ENCODE data around the gene CSF2. TPM values are rescaled to one million over a fixed set of nuclear protein-coding genes. Genes with fewer than 3 reads are reported as not detected.

The CSF2 gene
- total RNA-seq, 1 donor from 2014 or later, result not detected

DNA sequence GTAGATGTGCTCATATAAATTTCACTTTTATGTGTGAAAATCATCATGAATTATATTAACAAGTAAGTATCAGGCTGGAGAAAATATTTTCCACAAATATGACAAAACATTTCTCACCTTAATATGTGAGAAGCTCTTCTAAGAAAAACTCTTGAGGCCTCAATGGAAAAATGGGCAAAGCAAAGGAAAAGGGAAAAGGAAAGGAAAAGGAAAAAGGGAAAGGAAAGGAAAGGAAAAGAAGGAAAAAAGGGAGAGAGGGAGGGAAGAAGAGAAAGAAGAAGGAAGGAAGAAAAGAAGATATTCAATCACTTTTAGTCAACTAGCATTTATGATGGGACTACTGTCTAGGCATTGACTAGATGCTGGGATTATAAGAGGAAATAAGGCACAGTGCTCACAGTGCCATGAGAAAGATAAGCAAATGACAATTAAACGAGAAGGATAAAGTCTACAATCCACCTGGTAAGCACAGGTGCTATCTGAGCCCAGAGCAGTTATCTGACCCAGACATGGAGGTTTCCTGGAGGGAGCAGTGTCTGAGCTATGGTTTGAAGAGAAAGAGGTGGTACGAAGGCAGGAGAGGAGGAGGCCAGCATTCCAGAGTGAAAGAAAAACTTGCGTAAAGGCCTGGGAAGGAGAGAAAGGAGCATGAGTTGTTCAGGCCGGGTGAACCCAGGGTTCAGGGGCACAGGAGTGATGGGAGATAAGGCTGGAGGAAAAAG is 43.8 kb upstream of the CSF2 start:
- Histone ChIP-seq H3K36me3 (no peaks in the 10 kb centered on the region), H3K27me3 (no peaks in the 10 kb centered on the region), H3K9me3 (no peaks in the 10 kb centered on the region), H3K4me1 (no peaks in the 10 kb centered on the region), H3K27ac (no peak overlapping the region), H3K4me3 (no peak overlapping the region)
- no peak for DNase-seq (ENCODE audit: extremely low spot score in 2 of 2)
- TF ChIP-seq, protein P1, sequence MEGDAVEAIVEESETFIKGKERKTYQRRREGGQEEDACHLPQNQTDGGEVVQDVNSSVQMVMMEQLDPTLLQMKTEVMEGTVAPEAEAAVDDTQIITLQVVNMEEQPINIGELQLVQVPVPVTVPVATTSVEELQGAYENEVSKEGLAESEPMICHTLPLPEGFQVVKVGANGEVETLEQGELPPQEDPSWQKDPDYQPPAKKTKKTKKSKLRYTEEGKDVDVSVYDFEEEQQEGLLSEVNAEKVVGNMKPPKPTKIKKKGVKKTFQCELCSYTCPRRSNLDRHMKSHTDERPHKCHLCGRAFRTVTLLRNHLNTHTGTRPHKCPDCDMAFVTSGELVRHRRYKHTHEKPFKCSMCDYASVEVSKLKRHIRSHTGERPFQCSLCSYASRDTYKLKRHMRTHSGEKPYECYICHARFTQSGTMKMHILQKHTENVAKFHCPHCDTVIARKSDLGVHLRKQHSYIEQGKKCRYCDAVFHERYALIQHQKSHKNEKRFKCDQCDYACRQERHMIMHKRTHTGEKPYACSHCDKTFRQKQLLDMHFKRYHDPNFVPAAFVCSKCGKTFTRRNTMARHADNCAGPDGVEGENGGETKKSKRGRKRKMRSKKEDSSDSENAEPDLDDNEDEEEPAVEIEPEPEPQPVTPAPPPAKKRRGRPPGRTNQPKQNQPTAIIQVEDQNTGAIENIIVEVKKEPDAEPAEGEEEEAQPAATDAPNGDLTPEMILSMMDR (IDR thresholded peaks at IDR 0.05), result no peak
- no peak for TF ChIP-seq POLR2A (IDR thresholded peaks at IDR 0.05)
- intact Hi-C loops (cut with DNase I), result no loop called here

DNA sequence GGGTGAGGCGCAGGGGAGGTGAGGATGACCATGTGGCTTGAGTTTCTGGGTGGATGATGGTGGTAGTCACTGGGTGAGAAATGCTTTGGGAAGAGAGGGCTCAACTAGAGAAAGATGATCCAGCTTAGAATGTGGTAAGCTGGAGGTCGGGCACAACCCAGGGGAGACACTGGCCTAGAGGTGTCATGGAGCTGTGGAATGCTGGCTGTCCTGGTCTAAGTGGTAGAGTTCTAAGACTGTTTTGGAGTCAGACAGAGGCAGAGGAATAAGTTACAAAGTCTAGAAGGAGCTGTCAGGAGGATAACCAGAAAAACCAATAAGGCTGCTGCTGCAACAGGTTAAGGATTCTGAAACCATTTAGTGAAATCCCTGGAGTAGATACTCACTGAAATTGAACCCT is 43.0 kb upstream of the CSF2 start:
- no peak for TF ChIP-seq POLR2A (IDR thresholded peaks at IDR 0.05)
- no peak for TF ChIP-seq POLR2AphosphoS5 (IDR thresholded peaks at IDR 0.05; ENCODE audit: insufficient read depth in 1 of 2, low read depth in 1 of 2)
- TF ChIP-seq, protein P1 (IDR thresholded peaks at IDR 0.05), result no peak
- H3K4me3 ChIP-seq, result no peak overlapping the region
- no peak for DNase-seq (ENCODE audit: extremely low spot score in 2 of 2)
- no peaks in the 10 kb centered on the region for H3K9me3 ChIP-seq
- intact Hi-C loops (cut with DNase I), result no loop called here
- no peaks in the 10 kb centered on the region for H3K27me3 ChIP-seq
- no peaks in the 10 kb centered on the region for H3K4me1 ChIP-seq
- no peak overlapping the region for H3K27ac ChIP-seq
- no peaks in the 10 kb centered on the region for H3K36me3 ChIP-seq

DNA sequence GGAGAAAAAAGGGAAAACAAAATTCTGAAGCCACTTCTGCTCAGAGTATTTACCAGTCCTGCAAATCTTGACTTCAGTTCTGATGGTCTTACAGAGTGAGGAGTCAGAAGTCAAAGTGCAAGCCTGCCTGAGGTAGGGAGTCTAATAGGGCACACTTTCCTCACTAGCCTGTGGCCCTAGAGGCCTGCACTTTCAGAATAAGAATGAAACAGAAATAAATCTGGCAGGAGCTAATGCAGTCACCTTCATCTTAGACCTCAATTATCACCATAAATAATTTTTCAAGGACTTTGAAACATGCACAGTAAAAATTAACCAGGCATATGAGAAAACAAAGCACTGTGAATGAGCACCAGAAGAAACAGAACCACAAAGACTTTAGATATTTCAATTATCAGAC is 41.4 kb upstream of the CSF2 start:
- intact Hi-C loops (cut with DNase I), result no loop called here
- no peak for TF ChIP-seq POLR2A (IDR thresholded peaks at IDR 0.05)
- TF ChIP-seq, protein P1 (IDR thresholded peaks at IDR 0.05), result no peak
- TF ChIP-seq POLR2AphosphoS5 (IDR thresholded peaks at IDR 0.05; ENCODE audit: insufficient read depth in 1 of 2, low read depth in 1 of 2), result no peak
- Histone ChIP-seq H3K9me3 (no peaks in the 10 kb centered on the region), H3K27me3 (no peaks in the 10 kb centered on the region), H3K4me1 (no peaks in the 10 kb centered on the region), H3K36me3 (no peaks in the 10 kb centered on the region), H3K27ac (no peak overlapping the region), H3K4me3 (no peak overlapping the region)
- DNase-seq (ENCODE audit: extremely low spot score in 2 of 2), result no peak

DNA sequence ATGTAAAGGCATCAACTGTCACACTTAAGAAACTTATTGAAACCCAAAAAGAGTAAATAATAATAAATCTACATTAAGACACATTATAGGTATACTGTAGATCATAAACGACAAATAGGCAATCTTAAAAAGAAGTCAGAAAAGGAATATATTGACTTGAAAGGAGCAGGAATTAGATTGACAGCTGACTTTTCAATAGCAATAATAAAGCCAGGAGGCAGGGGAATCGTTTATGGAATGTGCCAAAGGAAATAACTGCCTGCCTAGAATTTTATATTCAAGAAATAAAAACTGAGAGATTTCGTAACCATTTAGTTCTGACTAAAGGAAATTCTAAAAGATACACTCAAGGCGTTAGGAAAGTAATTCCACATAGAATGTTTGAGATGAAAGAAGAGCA is 40.5 kb upstream of the CSF2 start:
- Histone ChIP-seq H3K4me1 (no peaks in the 10 kb centered on the region), H3K4me3 (no peak overlapping the region), H3K27ac (no peak overlapping the region), H3K9me3 (no peaks in the 10 kb centered on the region), H3K36me3 (no peaks in the 10 kb centered on the region), H3K27me3 (no peaks in the 10 kb centered on the region)
- DNase-seq (ENCODE audit: extremely low spot score in 2 of 2), result no peak
- TF ChIP-seq POLR2AphosphoS5 (IDR thresholded peaks at IDR 0.05; ENCODE audit: insufficient read depth in 1 of 2, low read depth in 1 of 2) (no peak), POLR2A (IDR thresholded peaks at IDR 0.05) (no peak)
- TF ChIP-seq, protein P1 (IDR thresholded peaks at IDR 0.05), result no peak
- intact Hi-C loops (cut with DNase I), result no loop called here

DNA sequence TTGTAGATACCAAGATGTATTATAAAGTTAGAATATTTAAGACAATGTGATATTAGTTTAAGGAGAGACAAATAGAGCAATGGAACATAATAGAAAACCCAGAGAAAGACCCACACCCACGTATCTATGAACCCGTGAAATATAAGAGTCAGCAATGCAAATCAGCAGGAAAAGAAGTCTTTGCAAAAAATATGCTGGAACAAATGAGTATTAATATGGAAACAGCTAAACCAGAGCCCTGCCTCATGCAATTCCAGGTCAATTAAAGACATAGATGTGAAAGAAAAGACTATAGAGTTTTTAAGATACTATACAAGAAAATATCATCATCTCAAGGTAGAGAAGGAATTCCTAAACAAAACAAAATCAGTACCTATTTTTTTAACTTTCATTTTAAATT is 36.2 kb upstream of the CSF2 start:
- Histone ChIP-seq H3K27me3 (no peaks in the 10 kb centered on the region), H3K4me1 (no peaks in the 10 kb centered on the region), H3K9me3 (no peaks in the 10 kb centered on the region), H3K4me3 (no peak overlapping the region), H3K27ac (no peak overlapping the region), H3K36me3 (no peaks in the 10 kb centered on the region)
- intact Hi-C loops (cut with DNase I), result no loop called here
- DNase-seq (ENCODE audit: extremely low spot score in 2 of 2), result no peak
- TF ChIP-seq, protein P1 (IDR thresholded peaks at IDR 0.05), result no peak
- TF ChIP-seq POLR2A (IDR thresholded peaks at IDR 0.05) (no peak), POLR2AphosphoS5 (IDR thresholded peaks at IDR 0.05; ENCODE audit: insufficient read depth in 1 of 2, low read depth in 1 of 2) (no peak)
